Lower leg skin (tissue), 3 donors: ENCODE measurements around the gene RIMS1.

ENCODE experiments used
- POLR2A ChIP-seq, 2 donors: fragments of 450-650 bp; IDR thresholded peaks; one replicate each; pipeline ENCODE4 v1.6.1; 2016 to 2017; ENCODE audit warnings: antibody characterized with exemption in 2 of 2, mild to moderate bottlenecking in 1 of 2, moderate library complexity in 1 of 2
- TF ChIP-seq, protein P1 (sequence below), 3 donors: fragments of 450-650 bp; IDR thresholded peaks; one replicate each; pipeline ENCODE4 v1.5.1; 2016; ENCODE audit warnings: antibody characterized with exemption in 3 of 3, mild to moderate bottlenecking in 3 of 3, moderate library complexity in 2 of 3

DNA sequence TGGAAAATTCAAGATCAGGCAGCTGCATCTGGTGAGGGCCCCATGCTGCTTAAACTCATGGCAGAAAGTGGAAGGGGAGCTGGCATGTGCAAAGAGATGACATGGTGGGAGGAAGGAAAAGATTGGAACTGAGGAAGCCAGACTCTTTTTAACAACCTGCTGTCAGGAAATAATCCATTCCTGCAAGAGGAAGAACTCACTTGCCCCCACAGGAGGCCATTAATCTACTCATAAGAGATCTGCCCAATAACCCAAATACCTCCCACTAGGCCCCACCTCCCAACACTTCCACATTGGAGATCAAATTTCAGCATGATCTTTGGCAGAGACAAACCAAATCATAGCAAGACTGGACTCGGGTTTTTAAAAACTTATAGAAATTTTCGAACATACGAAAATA is 535.0 kb downstream of the RIMS1 start:
- no peak for TF ChIP-seq POLR2A (IDR thresholded peaks at IDR 0.05)
- TF ChIP-seq, protein P1, sequence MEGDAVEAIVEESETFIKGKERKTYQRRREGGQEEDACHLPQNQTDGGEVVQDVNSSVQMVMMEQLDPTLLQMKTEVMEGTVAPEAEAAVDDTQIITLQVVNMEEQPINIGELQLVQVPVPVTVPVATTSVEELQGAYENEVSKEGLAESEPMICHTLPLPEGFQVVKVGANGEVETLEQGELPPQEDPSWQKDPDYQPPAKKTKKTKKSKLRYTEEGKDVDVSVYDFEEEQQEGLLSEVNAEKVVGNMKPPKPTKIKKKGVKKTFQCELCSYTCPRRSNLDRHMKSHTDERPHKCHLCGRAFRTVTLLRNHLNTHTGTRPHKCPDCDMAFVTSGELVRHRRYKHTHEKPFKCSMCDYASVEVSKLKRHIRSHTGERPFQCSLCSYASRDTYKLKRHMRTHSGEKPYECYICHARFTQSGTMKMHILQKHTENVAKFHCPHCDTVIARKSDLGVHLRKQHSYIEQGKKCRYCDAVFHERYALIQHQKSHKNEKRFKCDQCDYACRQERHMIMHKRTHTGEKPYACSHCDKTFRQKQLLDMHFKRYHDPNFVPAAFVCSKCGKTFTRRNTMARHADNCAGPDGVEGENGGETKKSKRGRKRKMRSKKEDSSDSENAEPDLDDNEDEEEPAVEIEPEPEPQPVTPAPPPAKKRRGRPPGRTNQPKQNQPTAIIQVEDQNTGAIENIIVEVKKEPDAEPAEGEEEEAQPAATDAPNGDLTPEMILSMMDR (IDR thresholded peaks at IDR 0.05), result no peak
